ENCODE measurements around the gene ZNF579.
"Not testable (repeated sequence)": the region's sequence is repeated elsewhere in the genome, so short reads cannot be mapped to it uniquely, and the experiment has no call there.

ZNF579 gene

GRCh38 chr19:55593096-55593772, 12.6 kb upstream of the ZNF579 start:
- DNase-seq, result no peak

GRCh38 chr19:55592391-55593090, 11.9 kb upstream of the ZNF579 start:
- DNase-seq, result no peak

- no peak for DNase-seq
Observed at GRCh38 chr19:55591555-55591954, 10.9 kb upstream of the ZNF579 start.

- peak; percentile 33 for DNase-seq
Observed at GRCh38 chr19:55590617-55591016, 10.0 kb upstream of the ZNF579 start.

- no peak for DNase-seq
Observed at GRCh38 chr19:55590109-55590508, 9.5 kb upstream of the ZNF579 start.

GRCh38 chr19:55588738-55589137, 8.1 kb upstream of the ZNF579 start:
- DNase-seq, result no peak

- DNase-seq, result peak; percentile 96
Observed at GRCh38 chr19:55586976-55587668, 6.5 kb upstream of the ZNF579 start.

GRCh38 chr19:55585658-55586339, 5.2 kb upstream of the ZNF579 start:
- no peak for DNase-seq

- DNase-seq, result no peak
Observed at GRCh38 chr19:55584871-55585270, 4.2 kb upstream of the ZNF579 start.

GRCh38 chr19:55583897-55584296, 3.2 kb upstream of the ZNF579 start:
- peak; percentile 25 for DNase-seq

GRCh38 chr19:55582284-55582683, 1.6 kb upstream of the ZNF579 start:
- DNase-seq, result not testable (repeated sequence)

GRCh38 chr19:55581823-55582223, 1.2 kb upstream of the ZNF579 start:
- DNase-seq, result no peak

GRCh38 chr19:55581145-55581822, 636 bp upstream of the ZNF579 start:
- DNase-seq, result no peak

- DNase-seq, result no peak
Observed at GRCh38 chr19:55579766-55580621, 654 bp downstream of the ZNF579 start.

- no peak for DNase-seq
Observed at GRCh38 chr19:55578761-55579747, 1.6 kb downstream of the ZNF579 start.

GRCh38 chr19:55578031-55578760, 2.5 kb downstream of the ZNF579 start:
- no peak for DNase-seq

- DNase-seq, result no peak
Observed at GRCh38 chr19:55576746-55577145, 3.9 kb downstream of the ZNF579 start.

GRCh38 chr19:55573929-55574328, 6.7 kb downstream of the ZNF579 start:
- not testable (repeated sequence) for DNase-seq

- not testable (repeated sequence) for DNase-seq
Observed at GRCh38 chr19:55569477-55569876, 11.2 kb downstream of the ZNF579 start.
